ENCODE measurements around the gene HOOK1. TPM values are rescaled to one million over a fixed set of nuclear protein-coding genes. Genes with fewer than 3 reads are reported as not detected.
"Not testable (repeated sequence)": the region's sequence is repeated elsewhere in the genome, so short reads cannot be mapped to it uniquely, and the experiment has no call there.

Gene HOOK1
- total RNA-seq, 1 experiment from 2014 or later = 272 TPM

DNA sequence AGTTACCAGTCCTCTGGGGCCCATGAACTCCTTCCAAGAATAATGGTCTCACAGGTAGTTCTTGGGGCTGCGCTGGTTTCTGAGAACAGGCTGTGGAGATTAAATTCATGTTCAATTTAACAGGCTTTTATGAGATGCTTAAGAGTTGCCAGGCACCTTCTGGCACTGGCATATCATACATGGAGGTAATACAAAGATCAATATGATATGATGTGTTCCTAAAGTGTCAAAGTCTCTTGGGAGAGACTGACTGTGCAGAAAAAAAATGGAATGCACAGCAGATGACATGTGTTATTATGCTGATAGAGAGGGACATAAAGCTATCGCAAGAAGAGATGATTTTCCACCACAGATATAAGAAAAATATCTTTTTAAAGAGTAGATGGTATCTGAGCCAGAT is 105.0 kb downstream of the HOOK1 start:
- Histone ChIP-seq H3K4me1 (ENCODE audit: insufficient read depth, low read length, poor library complexity, severe bottlenecking) (no peaks in the 10 kb centered on the region), H3K36me3 (ENCODE audit: insufficient read depth, low read length, poor library complexity, severe bottlenecking) (no peaks in the 10 kb centered on the region), H3K27me3 (replicated peaks; ENCODE audit: insufficient read depth, low read depth, low read length, poor library complexity) (peaks cover 18% of the 10 kb centered on the region), H3K9me3 (ENCODE audit: low read depth, low read length, poor library complexity, severe bottlenecking) (peaks cover 5% of the 10 kb centered on the region), H3K4me3 (ENCODE audit: low read depth, low read length, poor library complexity, severe bottlenecking) (no peak overlapping the region), H3K27ac (ENCODE audit: low read depth, low read length, poor library complexity, severe bottlenecking) (no peak overlapping the region)
- BruUV-seq (replicated peaks) = no TSS peak
- no peak for DNase-seq (ENCODE audit: low spot score)
- TF ChIP-seq, protein P1, sequence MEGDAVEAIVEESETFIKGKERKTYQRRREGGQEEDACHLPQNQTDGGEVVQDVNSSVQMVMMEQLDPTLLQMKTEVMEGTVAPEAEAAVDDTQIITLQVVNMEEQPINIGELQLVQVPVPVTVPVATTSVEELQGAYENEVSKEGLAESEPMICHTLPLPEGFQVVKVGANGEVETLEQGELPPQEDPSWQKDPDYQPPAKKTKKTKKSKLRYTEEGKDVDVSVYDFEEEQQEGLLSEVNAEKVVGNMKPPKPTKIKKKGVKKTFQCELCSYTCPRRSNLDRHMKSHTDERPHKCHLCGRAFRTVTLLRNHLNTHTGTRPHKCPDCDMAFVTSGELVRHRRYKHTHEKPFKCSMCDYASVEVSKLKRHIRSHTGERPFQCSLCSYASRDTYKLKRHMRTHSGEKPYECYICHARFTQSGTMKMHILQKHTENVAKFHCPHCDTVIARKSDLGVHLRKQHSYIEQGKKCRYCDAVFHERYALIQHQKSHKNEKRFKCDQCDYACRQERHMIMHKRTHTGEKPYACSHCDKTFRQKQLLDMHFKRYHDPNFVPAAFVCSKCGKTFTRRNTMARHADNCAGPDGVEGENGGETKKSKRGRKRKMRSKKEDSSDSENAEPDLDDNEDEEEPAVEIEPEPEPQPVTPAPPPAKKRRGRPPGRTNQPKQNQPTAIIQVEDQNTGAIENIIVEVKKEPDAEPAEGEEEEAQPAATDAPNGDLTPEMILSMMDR (conservative IDR thresholded peaks at IDR 0.05; ENCODE audit: low read depth, low read length) = no peak
- no peak for TF ChIP-seq EZH2 (IDR thresholded peaks at IDR 0.05; ENCODE audit: borderline replicate concordance, low read depth, low read length, poor library complexity, severe bottlenecking)
- ChIA-PET CTCF (no interaction called here), POLR2A (ENCODE audit: low non-redundant PET) (no interaction called here)
- intact Hi-C loops (cut with micrococcal nuclease; ENCODE audit: unreplicated experiment) = no loop called here

DNA sequence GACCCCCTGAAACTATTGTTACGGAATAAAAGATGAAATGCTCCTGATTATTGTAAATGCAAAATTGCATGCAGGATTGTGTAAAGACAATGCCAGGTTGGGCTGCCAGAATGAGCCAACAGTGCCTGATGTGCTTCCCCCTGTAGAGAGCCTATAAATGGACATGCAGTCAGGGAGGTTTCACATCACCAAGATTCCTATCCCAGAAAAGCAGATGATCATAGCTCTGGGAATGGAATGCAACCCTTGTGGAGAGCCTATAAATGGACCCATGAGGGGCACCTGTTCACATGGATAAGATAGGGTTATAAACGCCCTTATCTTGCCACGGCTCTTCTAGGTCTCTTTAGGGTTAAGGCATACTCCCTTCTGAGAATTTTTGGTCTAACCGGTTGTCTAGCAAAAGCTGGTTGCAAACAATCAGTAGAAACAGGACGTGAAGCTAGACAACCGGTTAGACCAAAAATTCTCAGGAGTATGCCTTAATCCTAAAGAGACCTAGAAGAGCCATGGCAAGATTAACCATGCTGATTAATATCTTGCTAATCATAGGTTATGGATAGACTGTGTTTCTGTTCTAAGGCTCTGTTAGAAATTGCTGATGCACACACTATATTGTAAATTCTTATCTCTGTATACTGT is 106.6 kb downstream of the HOOK1 start:
- DNase-seq (ENCODE audit: low spot score); H3K4me3 ChIP-seq (ENCODE audit: low read depth, low read length, poor library complexity, severe bottlenecking); BruUV-seq (replicated peaks); H3K36me3 ChIP-seq (ENCODE audit: insufficient read depth, low read length, poor library complexity, severe bottlenecking); H3K9me3 ChIP-seq (ENCODE audit: low read depth, low read length, poor library complexity, severe bottlenecking); intact Hi-C loops (cut with micrococcal nuclease; ENCODE audit: unreplicated experiment); H3K27ac ChIP-seq (ENCODE audit: low read depth, low read length, poor library complexity, severe bottlenecking); CTCF ChIA-PET; POLR2A ChIA-PET (ENCODE audit: low non-redundant PET); H3K4me1 ChIP-seq (ENCODE audit: insufficient read depth, low read length, poor library complexity, severe bottlenecking): not testable (repeated sequence)
- peaks cover 18% of the 10 kb centered on the region for H3K27me3 ChIP-seq (replicated peaks; ENCODE audit: insufficient read depth, low read depth, low read length, poor library complexity)

DNA sequence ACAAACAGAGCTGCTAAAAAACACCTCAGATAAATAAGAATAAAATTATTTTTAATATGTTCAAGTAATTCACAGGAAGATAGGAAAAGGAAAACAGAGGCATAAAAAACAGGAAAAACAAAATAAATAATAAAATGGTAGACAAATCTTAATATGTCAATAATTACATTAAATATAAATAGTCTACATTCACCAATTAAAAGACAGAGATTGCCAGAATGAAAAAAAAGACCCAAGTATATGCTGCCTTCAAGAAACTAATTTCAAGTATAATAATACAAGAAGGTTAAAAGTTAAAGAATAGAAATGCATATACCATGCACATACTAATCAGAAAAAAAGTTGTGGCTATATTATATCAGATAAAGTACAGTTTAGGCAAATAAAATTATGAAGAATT is 109.9 kb downstream of the HOOK1 start:
- TF ChIP-seq EZH2 (IDR thresholded peaks at IDR 0.05; ENCODE audit: borderline replicate concordance, low read depth, low read length, poor library complexity, severe bottlenecking) = no peak
- TF ChIP-seq, protein P1 (conservative IDR thresholded peaks at IDR 0.05; ENCODE audit: low read depth, low read length) = no peak
- H3K27me3 ChIP-seq (replicated peaks; ENCODE audit: insufficient read depth, low read depth, low read length, poor library complexity) = peaks cover 42% of the 10 kb centered on the region
- no peak for DNase-seq (ENCODE audit: low spot score)
- no peaks in the 10 kb centered on the region for H3K36me3 ChIP-seq (ENCODE audit: insufficient read depth, low read length, poor library complexity, severe bottlenecking)
- peaks cover 9% of the 10 kb centered on the region for H3K9me3 ChIP-seq (ENCODE audit: low read depth, low read length, poor library complexity, severe bottlenecking)
- ChIA-PET CTCF (no interaction called here), POLR2A (ENCODE audit: low non-redundant PET) (no interaction called here)
- H3K27ac ChIP-seq (ENCODE audit: low read depth, low read length, poor library complexity, severe bottlenecking) = no peak overlapping the region
- intact Hi-C loops (cut with micrococcal nuclease; ENCODE audit: unreplicated experiment) = no loop called here
- H3K4me1 ChIP-seq (ENCODE audit: insufficient read depth, low read length, poor library complexity, severe bottlenecking) = no peaks in the 10 kb centered on the region
- BruUV-seq (replicated peaks) = no TSS peak
- H3K4me3 ChIP-seq (ENCODE audit: low read depth, low read length, poor library complexity, severe bottlenecking) = no peak overlapping the region

Other genes starting within 250 kb of the HOOK1 start
- gene CYP2J2, start 111.8 kb downstream of the HOOK1 start, total RNA-seq (2021) = 1.8 and 1.9 TPM in 2 replicates

Data from A673 (cell line).